Activated CD8-positive, alpha-beta T cell treated with anti-CD3 and anti-CD28 coated beads for 36 hours (primary cell): ENCODE measurements around the gene EMC6. TPM values are rescaled to one million over a fixed set of nuclear protein-coding genes. Genes with fewer than 3 reads are reported as not detected.

Source experiments
- ATAC-seq: fragments of 200-7000 bp; cut with Tn5 transposase; one replicate; pipeline ENCODE4 v1.10.0; 2021; ENCODE audit warnings: mild to moderate bottlenecking, moderate library complexity
- CTCF ChIA-PET: fragments of 350-600 bp; sonication (Branson Sonifier 250); formaldehyde crosslinking; loops from one replicate; lab custom pipeline; 2021; ENCODE audit warnings: antibody characterized with exemption; lab: Charles Lee
- POLR2A ChIA-PET: fragments of 350-600 bp; sonication (Branson Sonifier 250); formaldehyde crosslinking; loops from one replicate; lab custom pipeline; 2021; ENCODE audit warnings: antibody characterized with exemption; lab: Charles Lee
- DNase-seq: peaks from one replicate; pipeline ENCODE4 v3.0.0-alpha.2; 2020
- H3K27ac Mint-ChIP-seq: one replicate; pipeline ENCODE4 v1.8.0; 2021; ENCODE audit warnings: mild to moderate bottlenecking, mixed read lengths
- H3K27me3 Mint-ChIP-seq: one replicate; pipeline ENCODE4 v1.8.0; 2021; ENCODE audit warnings: mixed read lengths
- H3K36me3 Mint-ChIP-seq: one replicate; pipeline ENCODE4 v1.8.0; 2021; ENCODE audit warnings: low read depth, mixed read lengths
- H3K4me1 Mint-ChIP-seq: one replicate; pipeline ENCODE4 v1.8.0; 2021; ENCODE audit warnings: low read depth, mixed read lengths
- H3K4me3 Mint-ChIP-seq: one replicate; pipeline ENCODE4 v1.8.0; 2021; ENCODE audit warnings: mild to moderate bottlenecking, moderate library complexity, mixed read lengths
- H3K9me3 Mint-ChIP-seq: one replicate; pipeline ENCODE4 v1.8.0; 2021; ENCODE audit warnings: mixed read lengths
- CTCF ChIP-seq: fragments of 200-600 bp; IDR thresholded peaks from one replicate; pipeline ENCODE4 v1.8.0; 2022; ENCODE audit warnings: antibody characterized with exemption, mild to moderate bottlenecking
- intact Hi-C: fragments of 100-400 bp; cut with micrococcal nuclease; formaldehyde crosslinking; loops from one replicate; pipeline ENCODE4 v1.10.0; 2022
- total RNA-seq, 2 experiments: library from RNA; stranded (reverse); gene quantifications; one replicate each; pipeline ENCODE4 v1.2.3, GENCODE V29; 2021

The EMC6 gene
- total RNA-seq, 2 experiments from 2014 or later: 50.8 to 58.7 TPM

GRCh38 chr17:3693141-3693540 lies 24.5 kb downstream of the EMC6 start:
- Mint-ChIP-seq H3K9me3 (peaks cover 5% of the 10 kb centered on the region), H3K27ac (no peak overlapping the region), H3K36me3 (peaks cover 11% of the 10 kb centered on the region), H3K27me3 (no peaks in the 10 kb centered on the region), H3K4me1 (peaks cover 18% of the 10 kb centered on the region), H3K4me3 (no peak overlapping the region)
- ChIA-PET CTCF (interaction anchor here (1.0 to 3.8 kb wide), 2 partner anchors 10 to 45 kb away, joined by 3 to 22 read pairs; no protein-coding TSS in a partner anchor), POLR2A (interaction anchor here (7.6 kb wide), 1 partner anchor 17 kb away, joined by 75 read pairs; no protein-coding TSS in a partner anchor)
- intact Hi-C loops: no loop called here
- DNase-seq: no peak
- TF ChIP-seq CTCF: no peak
- ATAC-seq: no peak

- POLR2A ChIA-PET: interaction anchor here (0.6 to 7.6 kb wide), 3 partner anchors 16 to 35 kb away, joined by 3 to 75 read pairs (median 3); no protein-coding TSS in a partner anchor
- Mint-ChIP-seq H3K27me3 (no peaks in the 10 kb centered on the region), H3K4me1 (peaks cover 18% of the 10 kb centered on the region), H3K4me3 (peak overlapping the region; percentile 87), H3K9me3 (peaks cover 5% of the 10 kb centered on the region), H3K36me3 (peaks cover 11% of the 10 kb centered on the region), H3K27ac (peak overlapping the region; percentile 70)
- ATAC-seq (peak; percentile 57), DNase-seq (peak; percentile 88)
- CTCF ChIA-PET: interaction anchor here (0.8 to 3.8 kb wide), 5 partner anchors 10 to 44 kb away, joined by 3 to 22 read pairs (median 3); no protein-coding TSS in a partner anchor
- intact Hi-C loops: no loop called here
- TF ChIP-seq CTCF: no peak
Observed at GRCh38 chr17:3693829-3694231, 25.2 kb downstream of the EMC6 start.

GRCh38 chr17:3695129-3695722 lies 26.6 kb downstream of the EMC6 start:
- H3K4me3 Mint-ChIP-seq: peak overlapping the region; percentile 87
- peaks cover 6% of the 10 kb centered on the region for H3K36me3 Mint-ChIP-seq
- ATAC-seq: peak; percentile 6
- POLR2A ChIA-PET: interaction anchor here (0.7 to 7.6 kb wide), 8 partner anchors 15 to 671 kb away, joined by 3 to 75 read pairs (median 3); partner anchors contain the start of genes EMC6 and TAX1BP3
- H3K27me3 Mint-ChIP-seq: no peaks in the 10 kb centered on the region
- CTCF ChIA-PET: interaction anchor here (0.9 to 3.8 kb wide), 6 partner anchors 13 to 133 kb away, joined by 4 to 22 read pairs (median 6); partner anchors contain the start of gene HASPIN
- no peak for TF ChIP-seq CTCF
- H3K9me3 Mint-ChIP-seq: peaks cover 5% of the 10 kb centered on the region
- intact Hi-C loops: no loop called here
- peaks cover 18% of the 10 kb centered on the region for H3K4me1 Mint-ChIP-seq
- H3K27ac Mint-ChIP-seq: peak overlapping the region; percentile 80
- DNase-seq: peak; percentile 18

GRCh38 chr17:3695723-3696411 lies 27.3 kb downstream of the EMC6 start, which contains the start of gene P2RX5:
Gene P2RX5 (minus strand): TSS chr17:3696155. CDS start chr17:3696005, 150 bp downstream.
- H3K9me3 Mint-ChIP-seq: peaks cover 5% of the 10 kb centered on the region
- TF ChIP-seq CTCF: no peak
- CTCF ChIA-PET: interaction anchor here (0.7 to 3.8 kb wide), 12 partner anchors 13 to 150 kb away, joined by 3 to 22 read pairs (median 4); partner anchors contain the start of genes HASPIN and NCBP3
- no peaks in the 10 kb centered on the region for H3K27me3 Mint-ChIP-seq
- peaks cover 4% of the 10 kb centered on the region for H3K36me3 Mint-ChIP-seq
- ATAC-seq (peak; percentile 60), DNase-seq (peak; percentile 60)
- POLR2A ChIA-PET: interaction anchor here (0.6 to 7.6 kb wide), 11 partner anchors 14 to 670 kb away, joined by 3 to 75 read pairs (median 3); partner anchors contain the start of genes EMC6 and TAX1BP3
- H3K4me1 Mint-ChIP-seq: peaks cover 22% of the 10 kb centered on the region
- H3K4me3 Mint-ChIP-seq: peak within 1 kb of the TSS; percentile 87
- intact Hi-C loops: no loop called here
- H3K27ac Mint-ChIP-seq: peak within 1 kb of the TSS; percentile 93
